Activated T-helper 2 cell treated with anti-CD3 and anti-CD28 coated beads, Interferon-gamma antibody, Interleukin-2, Interleukin-4, amounts not matched to agents 10 μg/mL and 5 μg/mL and 100 μg/mL, durations not matched to agents 14 hours and 24 hours and 36 hours (primary cell): ENCODE measurements around the gene SLCO2A1. TPM values are rescaled to one million over a fixed set of nuclear protein-coding genes. Genes with fewer than 3 reads are reported as not detected.

Source experiments
- DNase-seq: peaks from one replicate; pipeline ENCODE4 v3.0.0; 2021; ENCODE audit warnings: low spot score
- H3K27ac Mint-ChIP-seq: one replicate; pipeline ENCODE4 v1.8.0; 2021; ENCODE audit warnings: mixed read lengths
- H3K27me3 Mint-ChIP-seq: one replicate; pipeline ENCODE4 v1.8.0; 2021; ENCODE audit warnings: low read depth, mixed read lengths
- H3K36me3 Mint-ChIP-seq: one replicate; pipeline ENCODE4 v1.8.0; 2021; ENCODE audit warnings: low read depth, mixed read lengths
- H3K4me1 Mint-ChIP-seq: one replicate; pipeline ENCODE4 v1.8.0; 2021; ENCODE audit warnings: low read depth, mixed read lengths
- H3K4me3 Mint-ChIP-seq: one replicate; pipeline ENCODE4 v1.8.0; 2021; ENCODE audit warnings: low read depth, mild to moderate bottlenecking, moderate library complexity, mixed read lengths
- H3K9me3 Mint-ChIP-seq: one replicate; pipeline ENCODE4 v1.8.0; 2021; ENCODE audit warnings: mixed read lengths
- intact Hi-C: fragments of 100-400 bp; cut with micrococcal nuclease; formaldehyde crosslinking; loops from one replicate; pipeline ENCODE4 v1.15.1; 2023
- total RNA-seq: library from RNA; stranded (reverse); gene quantifications from 2 replicates; pipeline ENCODE4 v1.2.3, GENCODE V29; 2022

The SLCO2A1 gene
- total RNA-seq, 1 donor from 2014 or later = not detected

- no peak overlapping the region for H3K27ac Mint-ChIP-seq
- no peak overlapping the region for H3K4me3 Mint-ChIP-seq
- no peak for DNase-seq
- H3K9me3 Mint-ChIP-seq = no peaks in the 10 kb centered on the region
- intact Hi-C loops = no loop called here
- H3K36me3 Mint-ChIP-seq = no peaks in the 10 kb centered on the region
- H3K4me1 Mint-ChIP-seq = no peaks in the 10 kb centered on the region
- no peaks in the 10 kb centered on the region for H3K27me3 Mint-ChIP-seq
These were observed 38.7 kb upstream of the SLCO2A1 start for GRCh38 chr3:134068429-134068828.

GRCh38 chr3:134067531-134068161 lies 37.9 kb upstream of the SLCO2A1 start:
- intact Hi-C loops = no loop called here
- H3K4me3 Mint-ChIP-seq = no peak overlapping the region

DNA sequence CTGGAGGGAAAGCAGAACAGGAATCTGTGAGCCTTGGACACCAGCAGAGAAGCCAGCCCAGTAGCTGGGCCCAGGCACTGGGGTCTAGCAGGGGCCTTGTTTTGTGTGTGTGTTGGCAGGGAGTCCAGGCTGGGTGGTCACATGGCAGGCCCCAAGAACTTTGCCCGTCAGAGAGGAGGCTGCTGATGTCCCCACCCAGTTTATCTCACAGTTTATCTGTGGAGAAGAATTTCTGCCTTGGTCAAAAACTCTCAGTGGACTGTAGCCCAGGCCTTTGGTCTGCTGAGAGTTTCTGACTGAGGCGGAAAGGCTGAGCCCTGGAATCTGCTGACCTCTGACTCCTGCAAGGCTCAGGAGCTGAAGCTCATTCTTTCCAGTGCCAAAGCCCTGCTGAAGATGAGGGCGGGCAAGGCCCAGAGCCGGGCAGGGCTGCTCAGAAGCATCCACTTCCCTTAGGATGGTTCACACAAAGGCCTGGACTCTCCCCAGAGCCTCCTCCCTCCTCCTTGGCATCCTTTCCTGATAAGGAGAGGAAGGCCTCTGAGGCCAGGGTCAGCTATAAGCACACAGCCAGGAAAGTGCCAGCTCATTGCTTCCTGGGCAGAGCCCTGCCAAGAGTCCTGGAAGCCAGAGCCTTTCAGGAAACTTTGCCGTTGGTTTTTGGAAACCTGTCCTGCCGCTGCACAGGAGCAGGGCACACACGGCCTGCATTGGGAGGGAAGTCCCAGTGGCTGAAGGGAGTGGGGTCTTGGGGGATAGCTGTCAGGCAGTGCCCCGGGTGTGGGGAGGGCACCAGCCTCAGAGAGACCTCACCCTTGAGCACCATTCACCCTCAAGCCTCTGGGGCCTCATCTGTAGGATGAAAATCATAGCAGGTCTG lies 37.2 kb upstream of the SLCO2A1 start:
- Mint-ChIP-seq H3K27ac (no peak overlapping the region), H3K4me1 (peaks cover 2% of the 10 kb centered on the region), H3K36me3 (no peaks in the 10 kb centered on the region), H3K27me3 (no peaks in the 10 kb centered on the region), H3K9me3 (no peaks in the 10 kb centered on the region), H3K4me3 (no peak overlapping the region)
- intact Hi-C loops = no loop called here
- no peak for DNase-seq

More at GRCh38 chr3:134067531-134068161, 37.9 kb upstream of the SLCO2A1 start:
- Mint-ChIP-seq H3K4me1 (no peaks in the 10 kb centered on the region), H3K9me3 (no peaks in the 10 kb centered on the region), H3K27ac (no peak overlapping the region), H3K36me3 (no peaks in the 10 kb centered on the region), H3K27me3 (no peaks in the 10 kb centered on the region)
- DNase-seq = no peak

GRCh38 chr3:134066158-134066541 lies 36.4 kb upstream of the SLCO2A1 start:
- intact Hi-C loops = no loop called here
- Mint-ChIP-seq H3K36me3 (no peaks in the 10 kb centered on the region), H3K27me3 (no peaks in the 10 kb centered on the region), H3K4me1 (peaks cover 2% of the 10 kb centered on the region), H3K4me3 (no peak overlapping the region), H3K9me3 (no peaks in the 10 kb centered on the region), H3K27ac (no peak overlapping the region)
- no peak for DNase-seq

GRCh38 chr3:134065252-134066157 lies 35.8 kb upstream of the SLCO2A1 start:
- Mint-ChIP-seq H3K4me3 (no peak overlapping the region), H3K36me3 (no peaks in the 10 kb centered on the region), H3K9me3 (no peaks in the 10 kb centered on the region), H3K27me3 (no peaks in the 10 kb centered on the region), H3K4me1 (peaks cover 2% of the 10 kb centered on the region), H3K27ac (no peak overlapping the region)
- intact Hi-C loops = no loop called here
- DNase-seq = no peak

- DNase-seq = no peak
- H3K9me3 Mint-ChIP-seq = no peaks in the 10 kb centered on the region
- H3K27me3 Mint-ChIP-seq = no peaks in the 10 kb centered on the region
- peaks cover 2% of the 10 kb centered on the region for H3K4me1 Mint-ChIP-seq
- no peaks in the 10 kb centered on the region for H3K36me3 Mint-ChIP-seq
- intact Hi-C loops = no loop called here
- H3K4me3 Mint-ChIP-seq = no peak overlapping the region
- no peak overlapping the region for H3K27ac Mint-ChIP-seq
These were observed 34.4 kb upstream of the SLCO2A1 start for GRCh38 chr3:134064081-134064480.

DNA sequence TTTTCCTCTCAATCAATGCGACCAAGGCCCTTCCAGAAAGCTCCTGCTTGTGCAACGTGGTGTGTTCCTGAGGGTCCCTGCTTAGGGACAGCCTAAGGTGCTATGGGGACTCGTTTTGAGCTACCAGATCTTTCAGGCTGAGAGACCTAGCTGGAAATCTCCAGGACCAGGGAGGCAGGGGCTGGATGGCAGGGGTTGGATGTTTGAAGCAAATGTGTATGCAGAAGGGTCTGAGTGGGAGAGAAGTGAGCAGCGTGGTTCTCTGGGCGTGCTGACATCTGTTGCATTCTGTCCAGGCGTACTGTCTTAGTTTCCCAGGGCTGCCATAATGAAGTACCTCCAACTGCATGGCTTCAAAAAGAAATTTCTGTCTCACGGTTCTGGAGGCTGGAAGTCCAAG lies 31.7 kb upstream of the SLCO2A1 start:
- Mint-ChIP-seq H3K27ac (no peak overlapping the region), H3K36me3 (no peaks in the 10 kb centered on the region), H3K4me1 (peaks cover 2% of the 10 kb centered on the region), H3K4me3 (no peak overlapping the region), H3K9me3 (no peaks in the 10 kb centered on the region), H3K27me3 (no peaks in the 10 kb centered on the region)
- no peak for DNase-seq
- intact Hi-C loops = no loop called here

GRCh38 chr3:134060561-134061385 lies 31.0 kb upstream of the SLCO2A1 start:
- no peaks in the 10 kb centered on the region for H3K27me3 Mint-ChIP-seq
- H3K9me3 Mint-ChIP-seq = no peaks in the 10 kb centered on the region
- intact Hi-C loops = no loop called here
- H3K27ac Mint-ChIP-seq = no peak overlapping the region
- DNase-seq = no peak
- H3K36me3 Mint-ChIP-seq = no peaks in the 10 kb centered on the region
- peaks cover 2% of the 10 kb centered on the region for H3K4me1 Mint-ChIP-seq
- H3K4me3 Mint-ChIP-seq = no peak overlapping the region

GRCh38 chr3:134059671-134060560 lies 30.2 kb upstream of the SLCO2A1 start:
- H3K27ac Mint-ChIP-seq = no peak overlapping the region
- no peak overlapping the region for H3K4me3 Mint-ChIP-seq
- H3K27me3 Mint-ChIP-seq = no peaks in the 10 kb centered on the region
- intact Hi-C loops = no loop called here
- H3K4me1 Mint-ChIP-seq = peaks cover 2% of the 10 kb centered on the region
- no peaks in the 10 kb centered on the region for H3K36me3 Mint-ChIP-seq
- no peaks in the 10 kb centered on the region for H3K9me3 Mint-ChIP-seq
- no peak for DNase-seq

DNA sequence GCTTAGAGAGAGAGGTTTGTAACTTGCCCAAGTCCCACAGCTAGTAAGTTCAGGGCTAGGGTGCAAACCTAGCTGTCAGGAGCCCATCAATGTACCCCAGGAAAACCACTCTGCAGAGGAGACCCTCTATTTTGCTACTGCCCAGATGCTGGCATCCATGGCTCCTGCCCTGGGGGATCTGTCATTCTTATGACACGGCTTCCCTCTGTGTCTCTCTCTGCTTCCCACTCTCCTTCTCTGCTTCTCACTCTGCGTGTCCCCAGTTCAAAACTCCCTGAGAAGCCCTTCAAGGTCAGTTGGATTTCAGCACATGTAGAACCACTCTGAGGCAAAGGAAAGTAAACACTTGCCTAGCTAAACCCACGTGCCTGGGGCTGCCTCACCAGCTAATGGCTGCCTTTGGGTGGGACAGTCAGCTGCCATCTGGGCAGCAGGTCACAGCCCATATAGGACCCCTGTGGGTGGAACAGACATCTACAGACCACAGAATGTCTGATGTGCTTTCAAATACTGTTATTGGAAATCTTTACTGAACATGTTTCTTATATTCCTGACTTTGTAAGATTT lies 29.4 kb upstream of the SLCO2A1 start:
- no peak for DNase-seq
- Mint-ChIP-seq H3K4me3 (no peak overlapping the region), H3K27ac (no peak overlapping the region), H3K9me3 (no peaks in the 10 kb centered on the region), H3K36me3 (no peaks in the 10 kb centered on the region), H3K27me3 (no peaks in the 10 kb centered on the region), H3K4me1 (peaks cover 2% of the 10 kb centered on the region)
- intact Hi-C loops = no loop called here

GRCh38 chr3:134057654-134058110 lies 28.0 kb upstream of the SLCO2A1 start:
- H3K36me3 Mint-ChIP-seq = no peaks in the 10 kb centered on the region
- no peak overlapping the region for H3K4me3 Mint-ChIP-seq
- intact Hi-C loops = no loop called here
- H3K4me1 Mint-ChIP-seq = peaks cover 2% of the 10 kb centered on the region
- no peak for DNase-seq
- H3K27ac Mint-ChIP-seq = no peak overlapping the region
- no peaks in the 10 kb centered on the region for H3K9me3 Mint-ChIP-seq
- H3K27me3 Mint-ChIP-seq = no peaks in the 10 kb centered on the region
